SIG-M5 (cell line): ENCODE results near the gene PPM1D.
"Not testable (repeated sequence)": the region's sequence is repeated elsewhere in the genome, so short reads cannot be mapped to it uniquely, and the experiment has no call there.

Source experiments
- DNase-seq: peaks from one replicate; lab custom pipeline; 2025; lab: John Stamatoyannopoulos, UW

The PPM1D gene

DNA sequence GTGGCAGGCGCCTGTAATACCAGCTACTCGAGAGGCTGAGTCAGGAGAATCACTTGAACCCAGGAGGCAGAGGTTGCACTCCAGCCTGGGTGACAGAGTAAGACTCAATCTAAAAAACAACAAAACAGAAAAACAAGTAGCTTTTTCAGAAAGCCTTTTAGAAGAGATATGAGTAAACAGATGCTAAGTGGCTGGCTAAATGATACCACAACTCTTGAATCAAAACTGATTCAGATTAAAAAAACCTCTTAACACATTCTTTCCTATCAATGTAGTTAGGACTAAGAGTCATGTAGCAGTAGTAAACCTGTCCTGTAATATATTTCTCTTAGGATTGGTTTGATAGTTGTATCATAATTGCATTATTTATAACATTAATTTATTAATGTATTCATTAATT, 23.0 kb downstream of the PPM1D start:
- no peak for DNase-seq

DNA sequence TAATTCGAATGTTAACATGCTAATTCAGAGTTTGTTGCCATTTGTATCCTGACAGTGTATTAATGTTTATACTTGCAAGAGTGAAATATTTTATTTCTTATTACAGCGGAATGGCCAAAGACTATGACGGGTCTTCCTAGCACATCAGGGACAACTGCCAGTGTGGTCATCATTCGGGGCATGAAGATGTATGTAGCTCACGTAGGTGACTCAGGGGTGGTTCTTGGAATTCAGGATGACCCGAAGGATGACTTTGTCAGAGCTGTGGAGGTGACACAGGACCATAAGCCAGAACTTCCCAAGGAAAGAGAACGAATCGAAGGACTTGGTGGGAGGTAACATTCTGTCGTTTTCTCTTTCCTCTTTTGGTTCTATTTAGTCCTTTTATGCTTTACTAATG, 23.4 kb downstream of the PPM1D start:
- DNase-seq, result no peak

GRCh38 chr17:60627124-60627523, 27.1 kb downstream of the PPM1D start:
- DNase-seq, result no peak

DNA sequence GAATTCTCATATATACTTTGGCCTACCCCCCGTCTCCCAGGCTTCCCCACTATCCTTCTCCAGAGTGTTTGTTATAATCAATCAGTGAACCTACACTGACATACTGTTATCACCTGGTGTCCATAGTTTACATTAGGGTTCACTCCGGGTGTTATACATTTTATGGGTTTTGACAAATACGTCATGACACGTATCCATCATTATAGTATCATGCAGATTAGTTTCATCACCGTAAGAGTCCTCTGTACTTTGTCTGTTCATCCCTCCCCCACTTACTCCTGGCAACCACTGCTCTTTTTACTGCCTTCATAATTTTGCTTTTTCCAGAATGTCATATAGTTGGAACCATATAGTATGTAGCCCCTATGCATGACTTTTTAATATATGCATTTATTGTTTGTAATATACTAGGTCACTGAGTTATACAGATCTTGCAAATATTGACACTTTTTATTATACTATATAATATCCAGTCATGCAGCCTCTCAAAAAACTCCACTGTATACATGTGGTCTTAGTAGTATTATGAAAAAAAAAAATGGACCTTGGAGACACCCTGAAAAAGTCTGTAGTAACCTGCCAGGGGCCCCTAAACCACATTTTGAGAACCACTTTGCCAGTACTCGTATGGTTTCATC, 28.4 kb downstream of the PPM1D start:
- DNase-seq, result no peak

DNA sequence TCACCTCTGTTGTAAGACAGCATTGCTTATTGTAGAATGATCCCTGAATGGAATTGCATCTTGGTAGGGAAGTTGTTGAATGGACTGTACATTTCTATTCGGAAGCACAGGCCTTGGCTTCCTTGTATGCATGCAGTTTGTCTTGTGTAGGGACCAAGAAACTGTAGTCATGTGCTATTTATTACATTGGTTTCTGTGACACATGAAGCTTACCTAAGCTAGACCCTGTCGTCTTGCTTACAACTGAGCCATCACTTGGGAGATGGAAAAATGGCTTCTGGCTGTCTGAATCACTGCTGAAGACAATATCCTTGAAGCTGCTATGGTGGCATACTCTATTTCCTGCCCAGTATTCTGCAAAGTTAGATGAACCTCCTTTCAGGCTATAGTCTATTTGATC, 29.1 kb downstream of the PPM1D start:
- no peak for DNase-seq

DNA sequence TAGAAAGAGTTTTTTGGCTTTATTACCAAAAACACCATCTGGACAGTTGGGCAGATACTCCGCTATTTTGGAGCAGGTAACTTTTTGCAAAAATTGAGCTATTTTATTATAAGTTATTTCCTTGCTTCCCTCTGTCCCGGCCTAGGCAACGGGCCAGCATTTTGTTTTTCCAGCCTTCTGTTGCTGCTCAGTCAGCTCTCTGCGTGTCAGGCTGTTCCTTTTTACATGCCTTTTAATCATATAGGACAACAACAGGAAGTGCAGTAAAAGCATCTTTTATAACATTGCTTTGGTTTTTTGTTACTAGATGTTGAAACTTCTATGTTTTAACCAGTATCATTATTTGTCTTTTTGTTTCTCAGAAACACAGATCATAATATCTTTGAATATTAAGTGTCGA, 30.4 kb downstream of the PPM1D start:
- DNase-seq, result no peak

DNA sequence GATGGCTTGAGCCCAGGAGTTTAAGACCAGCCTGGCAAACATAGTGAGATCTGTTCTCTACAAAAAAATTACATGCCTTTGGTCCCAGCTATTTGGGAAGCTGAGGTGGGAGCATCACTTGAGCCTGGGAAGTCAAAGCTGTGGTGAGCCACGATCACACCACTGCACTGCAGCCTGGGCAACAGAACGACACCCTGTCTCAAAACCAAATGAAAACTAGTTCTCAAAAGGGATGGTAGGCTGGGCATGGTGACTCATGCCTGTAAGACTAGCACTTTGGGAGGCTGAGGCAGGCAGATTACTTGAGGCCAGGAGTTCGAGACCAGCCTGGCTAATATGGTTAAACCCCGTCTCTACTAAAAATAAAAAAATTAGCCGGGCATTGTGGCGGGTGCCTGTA, 31.1 kb downstream of the PPM1D start:
- no peak for DNase-seq

GRCh38 chr17:60637683-60638082, 37.7 kb downstream of the PPM1D start:
- DNase-seq, result no peak

DNA sequence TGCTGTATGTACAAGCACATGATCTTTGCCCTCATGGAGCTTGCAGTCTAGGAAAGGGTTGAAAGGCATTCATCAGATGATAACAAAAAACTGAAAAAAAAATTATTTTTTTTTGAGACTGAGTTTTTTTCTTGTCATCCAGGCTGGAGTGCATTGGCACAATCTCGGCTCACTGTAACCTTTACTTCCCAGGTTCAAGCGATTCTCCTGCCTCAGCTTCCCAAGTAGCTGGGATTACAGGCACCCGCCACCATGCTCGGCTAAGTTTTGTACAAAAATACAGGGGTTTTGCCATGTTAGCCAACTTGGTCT, 39.0 kb downstream of the PPM1D start:
- no peak for DNase-seq

- no peak for DNase-seq
Observed at GRCh38 chr17:60640503-60640902, 40.5 kb downstream of the PPM1D start.

- no peak for DNase-seq
Observed at GRCh38 chr17:60641126-60641525, 41.1 kb downstream of the PPM1D start.

DNA sequence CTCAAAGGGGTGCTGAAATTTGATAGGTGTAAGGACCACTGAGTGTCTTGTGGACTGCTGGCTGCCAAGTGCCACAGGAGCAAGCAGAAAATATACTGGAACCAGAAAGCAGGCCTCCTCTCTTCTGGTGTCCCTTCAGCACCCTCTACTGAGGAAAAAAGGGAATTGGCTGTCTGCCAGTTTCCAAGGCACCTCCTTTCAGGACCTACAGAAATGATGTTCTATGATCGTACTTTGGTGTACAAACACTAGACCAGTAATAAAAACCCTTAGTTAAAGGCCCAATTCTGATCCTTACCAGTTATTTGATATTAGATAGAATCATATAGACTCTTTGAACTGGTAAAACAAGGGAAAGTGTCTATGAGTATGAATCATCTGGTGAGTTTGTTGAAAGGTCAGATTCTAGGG, 41.8 kb downstream of the PPM1D start:
- no peak for DNase-seq

DNA sequence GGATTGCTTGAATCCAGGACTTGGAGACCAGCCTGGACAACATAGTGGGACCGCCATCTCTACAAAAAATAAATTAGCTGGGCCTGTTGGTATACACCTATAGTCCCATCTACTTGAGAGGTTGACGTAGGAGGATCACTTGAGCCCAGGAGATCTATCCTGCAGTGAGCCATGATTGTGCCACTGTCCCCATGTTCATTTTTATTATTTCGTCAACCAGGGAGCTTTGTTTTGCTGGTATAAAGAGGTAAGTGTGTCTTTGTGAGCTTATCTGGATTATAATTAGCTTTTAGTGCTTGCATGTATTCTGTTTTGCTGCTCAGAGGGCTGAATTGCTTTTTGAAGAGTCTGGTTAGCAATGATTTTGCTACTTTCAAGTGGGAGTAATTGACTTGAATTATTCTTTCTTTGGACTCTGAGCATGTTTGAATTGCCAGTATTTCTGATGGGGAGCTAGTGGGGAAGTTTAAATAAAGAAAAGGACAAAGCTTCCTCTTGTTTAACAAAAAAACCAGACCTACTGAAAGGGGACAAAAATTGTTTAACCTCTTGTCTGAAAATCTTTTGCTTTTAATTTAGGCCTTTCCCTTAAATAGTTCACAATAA, 46.0 kb downstream of the PPM1D start:
- no peak for DNase-seq

DNA sequence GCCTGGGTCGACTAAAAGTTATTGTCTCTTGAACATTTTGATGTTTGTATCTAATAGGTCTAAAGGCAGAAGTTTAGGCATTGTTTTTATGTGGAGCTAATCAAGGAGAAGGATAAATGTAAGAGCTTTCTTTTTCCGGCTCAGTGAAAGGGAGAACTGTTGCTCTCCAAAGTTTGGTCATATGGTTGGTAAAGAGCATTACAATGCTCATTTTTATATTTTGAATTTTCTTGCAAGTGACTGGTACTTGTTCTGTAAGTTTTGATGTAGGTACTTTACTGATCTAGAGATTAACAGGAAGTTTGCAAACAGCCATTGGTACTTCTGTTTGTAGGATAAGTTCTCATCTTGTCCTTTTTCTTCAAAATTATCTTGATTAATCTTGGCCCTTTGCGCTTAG, 46.7 kb downstream of the PPM1D start:
- DNase-seq, result no peak

DNA sequence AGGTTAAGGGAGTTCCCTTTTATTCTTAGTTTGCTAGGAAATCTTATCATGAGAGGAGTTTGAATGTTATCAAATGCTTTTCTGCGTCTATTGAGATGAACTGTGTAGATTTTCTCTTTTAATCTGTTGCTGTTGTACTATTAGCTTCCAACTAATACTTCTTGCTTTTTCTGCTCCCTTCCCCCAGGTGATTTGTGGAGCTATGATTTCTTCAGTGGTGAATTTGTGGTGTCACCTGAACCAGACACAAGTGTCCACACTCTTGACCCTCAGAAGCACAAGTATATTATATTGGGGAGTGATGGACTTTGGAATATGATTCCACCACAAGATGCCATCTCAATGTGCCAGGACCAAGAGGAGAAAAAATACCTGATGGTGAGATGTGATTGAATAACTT, 47.7 kb downstream of the PPM1D start:
- no peak for DNase-seq

DNA sequence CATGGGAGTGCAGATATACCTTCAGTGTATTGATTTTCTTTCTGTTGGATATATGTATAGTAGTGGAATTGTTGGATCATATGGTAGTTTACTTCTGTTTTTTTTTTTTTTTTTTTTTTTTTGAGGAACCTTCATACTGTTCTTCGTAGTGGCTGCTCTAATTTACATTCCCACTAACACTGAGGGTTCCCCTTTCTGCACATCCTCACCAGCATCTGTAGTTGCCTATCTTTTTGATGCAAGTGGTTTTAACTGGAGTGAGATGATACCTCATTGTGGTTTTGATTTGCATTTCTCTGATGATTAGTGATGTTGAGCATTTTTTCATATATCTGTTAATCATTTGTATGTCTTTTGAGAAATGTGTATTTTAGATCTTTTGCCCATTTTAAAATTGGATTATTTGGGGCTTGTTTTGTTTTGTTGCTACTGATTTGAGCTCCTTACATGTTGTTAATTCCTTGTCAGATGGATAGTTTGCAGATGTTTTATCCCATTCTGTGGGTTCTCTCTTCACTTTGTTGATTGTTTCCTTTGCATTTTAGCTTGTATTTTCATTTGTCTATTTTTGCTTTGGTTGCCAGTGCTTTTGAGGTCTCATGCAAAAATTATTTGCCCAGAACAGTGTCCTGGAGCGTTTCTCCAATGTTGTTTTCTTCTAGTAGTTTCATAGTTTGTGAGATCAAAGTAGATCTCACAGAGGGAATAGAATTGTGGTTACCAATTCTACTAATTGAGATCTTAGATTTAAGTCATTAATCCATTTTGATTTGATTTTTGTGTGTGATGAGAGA, 52.7 kb downstream of the PPM1D start:
- DNase-seq, result peak; percentile 26

DNA sequence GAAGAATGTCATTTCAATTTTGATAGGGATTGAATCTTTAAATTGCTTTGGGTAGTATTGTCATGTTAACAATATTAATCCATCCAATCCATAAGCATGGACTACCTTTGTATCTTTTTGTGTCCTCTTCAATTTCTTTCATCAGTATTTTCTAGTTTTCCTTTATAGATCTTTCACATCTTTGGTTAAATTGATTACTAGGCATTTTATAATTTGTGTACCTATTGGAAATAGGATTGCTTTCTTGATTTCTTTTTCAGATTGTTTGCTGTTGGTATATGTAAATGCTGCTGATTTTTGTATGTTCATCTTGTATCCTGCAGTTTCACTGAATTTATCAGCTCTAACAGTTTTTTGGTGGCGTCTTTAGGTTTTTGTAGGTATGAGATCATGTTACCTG, 53.6 kb downstream of the PPM1D start:
- no peak for DNase-seq

DNA sequence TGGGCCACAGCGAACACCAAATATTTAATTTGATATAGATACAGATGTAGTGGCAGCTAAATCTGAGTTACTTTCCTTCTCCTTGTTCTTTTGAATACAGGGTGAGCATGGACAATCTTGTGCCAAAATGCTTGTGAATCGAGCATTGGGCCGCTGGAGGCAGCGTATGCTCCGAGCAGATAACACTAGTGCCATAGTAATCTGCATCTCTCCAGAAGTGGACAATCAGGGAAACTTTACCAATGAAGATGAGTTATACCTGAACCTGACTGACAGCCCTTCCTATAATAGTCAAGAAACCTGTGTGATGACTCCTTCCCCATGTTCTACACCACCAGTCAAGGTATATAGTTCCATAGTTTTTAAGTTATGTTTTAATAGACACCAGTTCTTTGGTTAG, 56.5 kb downstream of the PPM1D start:
- DNase-seq, result no peak

- no peak for DNase-seq
Observed at GRCh38 chr17:60659156-60659555, 59.2 kb downstream of the PPM1D start.

GRCh38 chr17:60661489-60661888, 61.5 kb downstream of the PPM1D start:
- no peak for DNase-seq

DNA sequence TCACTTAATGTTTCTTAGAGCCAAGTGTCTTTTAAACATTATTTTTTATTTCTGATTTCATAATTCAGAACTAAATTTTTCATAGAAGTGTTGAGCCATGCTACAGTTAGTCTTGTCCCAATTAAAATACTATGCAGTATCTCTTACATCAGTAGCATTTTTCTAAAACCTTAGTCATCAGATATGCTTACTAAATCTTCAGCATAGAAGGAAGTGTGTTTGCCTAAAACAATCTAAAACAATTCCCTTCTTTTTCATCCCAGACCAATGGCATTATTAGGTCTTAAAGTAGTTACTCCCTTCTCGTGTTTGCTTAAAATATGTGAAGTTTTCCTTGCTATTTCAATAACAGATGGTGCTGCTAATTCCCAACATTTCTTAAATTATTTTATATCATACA, 64.0 kb downstream of the PPM1D start:
- no peak for DNase-seq

- no peak for DNase-seq
Observed at GRCh38 chr17:60665602-60666001, 65.6 kb downstream of the PPM1D start.

- not testable (repeated sequence) for DNase-seq
Observed at GRCh38 chr17:60668741-60669140, 68.7 kb downstream of the PPM1D start.

DNA sequence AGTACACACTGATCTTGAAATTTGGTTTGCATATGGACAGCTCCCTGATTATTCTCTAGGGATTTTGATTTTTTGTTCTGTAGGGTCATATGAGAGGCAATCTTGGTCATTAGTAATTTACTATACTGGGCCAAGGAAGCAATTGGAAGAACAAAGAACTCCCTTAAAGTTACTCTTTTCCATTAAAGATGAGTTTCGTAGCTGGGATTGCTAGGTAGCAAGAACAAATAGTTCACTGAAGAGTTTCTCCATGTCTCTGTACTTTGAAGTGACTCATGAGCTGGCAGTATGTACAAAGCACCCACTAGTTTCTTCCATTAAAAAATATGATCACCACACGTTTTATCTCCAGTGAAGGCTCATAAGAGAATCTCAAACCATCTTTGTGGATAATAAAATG, 71.5 kb downstream of the PPM1D start:
- DNase-seq, result no peak
